Ovary (tissue), 9 donors: ENCODE measurements around the gene COMMD9. TPM values are rescaled to one million over a fixed set of nuclear protein-coding genes. Genes with fewer than 3 reads are reported as not detected.

Experiments used
- DNase-seq, 5 donors: peaks; one replicate each; pipeline ENCODE4 v3.0.0-alpha.2; 2019 to 2020
- H3K27ac ChIP-seq, 2 donors: fragments of 200-600 bp; one replicate each; pipeline versions ENCODE4 v1.5.1 to v1.8.0; 2019 to 2022
- H3K27me3 ChIP-seq: fragments of 200-600 bp; one replicate; pipeline ENCODE4 v1.8.0; 2022
- H3K36me3 ChIP-seq: fragments of 200-600 bp; sonication (generic); one replicate; pipeline ENCODE4 v1.5.1; 2019
- H3K4me1 ChIP-seq: one replicate; pipeline ENCODE4 v1.8.1; 2013; ENCODE audit warnings: mild to moderate bottlenecking, moderate library complexity; ENCODE audit not compliant: insufficient read depth
- H3K4me3 ChIP-seq: fragments of 200-600 bp; sonication (generic); one replicate; pipeline ENCODE4 v1.5.1; 2017
- H3K9me3 ChIP-seq, 2 donors: fragments of 200-600 bp in 1 of 2; sonication (generic) in 1 of 2; one replicate each; pipeline versions ENCODE4 v1.5.1 to v1.8.1; 2013 to 2019; ENCODE audit warnings: mild to moderate bottlenecking in 1 of 2, moderate library complexity in 1 of 2
- EP300 ChIP-seq: sonication (generic); formaldehyde crosslinking; IDR thresholded peaks from one replicate; pipeline ENCODE4 v1.6.1; 2017; ENCODE audit warnings: antibody characterized with exemption
- POLR2A ChIP-seq: fragments of 450-650 bp; IDR thresholded peaks from one replicate; pipeline ENCODE4 v1.6.1; 2017; ENCODE audit warnings: antibody characterized with exemption, mild to moderate bottlenecking, moderate library complexity
- WGBS, 3 donors: extraction: QIAGEN DNeasy Blood & Tissue Kit in 1 of 3; methylation state at CpG; one replicate each; pipeline versions ENCODE4 v1.1.5 to v1.1.7; 2013 to 2017; 5-methylcytosine and 5-hydroxymethylcytosine counted together
- intact Hi-C, 4 donors: fragments of 100-400 bp; cut with DNase I; formaldehyde crosslinking; loops; one replicate each; pipeline versions ENCODE4 v1.11.0 to v1.15.1; 2022 to 2023
- polyA plus RNA-seq, 2 donors: library from polyadenylated mRNA; stranded (reverse); fragments of 200-250 nt in 1 of 2; fragments of 350-450 nt in 1 of 2; fragmentation: Illumina TruSeq in 1 of 2; extraction: RNeasy Lipid Tissue Mini Kit (QIAGEN cat#74804) in 1 of 2; gene quantifications; one replicate each; pipeline ENCODE4 v1.2.3, GENCODE V29; 2013 to 2014
- total RNA-seq, 7 donors: library from RNA; depleted of rRNA in 2 of 7; stranded (reverse); fragments of >200 nt in 2 of 7; fragmentation: NEBNext Ultra II Directional in 3 of 7; extraction: Animal tissue kit (Norgen Biotek cat#: 25700) in 3 of 7; gene quantifications; one replicate each; pipeline versions ENCODE4 v1.1.0 to v1.2.4, GENCODE V29; 2016 to 2023
- TF ChIP-seq, protein P1 (sequence below), 3 donors: fragments of 450-650 bp in 2 of 3; fragments of 200-600 bp in 1 of 3; IDR thresholded peaks; one replicate each; pipeline versions ENCODE4 v1.5.1 to v1.8.0; 2016 to 2022; ENCODE audit warnings: antibody characterized with exemption in 3 of 3, mild to moderate bottlenecking in 1 of 3
- donor health status: DM: no; HTN: no; CAD: no; lungs with moderate emphysema.
- donor health status: DM: no; HTN: no; CAD: no.
- donor health status: Bipolar disorder and iron deficiency.
- donor health status: DM: yes; HTN: yes; CAD: no.
- donor health status: DM: no; HTN: no; CAD: no.
- donor health status: DM: yes; HTN: yes; CAD: no.

Gene COMMD9
- total and polyA plus RNA-seq, 9 donors = 18.4 to 51.5 (median 33.0) TPM

- H3K27ac ChIP-seq = no peak overlapping the region
- TF ChIP-seq EP300 (no peak), POLR2A (no peak)
- TF ChIP-seq, protein P1, sequence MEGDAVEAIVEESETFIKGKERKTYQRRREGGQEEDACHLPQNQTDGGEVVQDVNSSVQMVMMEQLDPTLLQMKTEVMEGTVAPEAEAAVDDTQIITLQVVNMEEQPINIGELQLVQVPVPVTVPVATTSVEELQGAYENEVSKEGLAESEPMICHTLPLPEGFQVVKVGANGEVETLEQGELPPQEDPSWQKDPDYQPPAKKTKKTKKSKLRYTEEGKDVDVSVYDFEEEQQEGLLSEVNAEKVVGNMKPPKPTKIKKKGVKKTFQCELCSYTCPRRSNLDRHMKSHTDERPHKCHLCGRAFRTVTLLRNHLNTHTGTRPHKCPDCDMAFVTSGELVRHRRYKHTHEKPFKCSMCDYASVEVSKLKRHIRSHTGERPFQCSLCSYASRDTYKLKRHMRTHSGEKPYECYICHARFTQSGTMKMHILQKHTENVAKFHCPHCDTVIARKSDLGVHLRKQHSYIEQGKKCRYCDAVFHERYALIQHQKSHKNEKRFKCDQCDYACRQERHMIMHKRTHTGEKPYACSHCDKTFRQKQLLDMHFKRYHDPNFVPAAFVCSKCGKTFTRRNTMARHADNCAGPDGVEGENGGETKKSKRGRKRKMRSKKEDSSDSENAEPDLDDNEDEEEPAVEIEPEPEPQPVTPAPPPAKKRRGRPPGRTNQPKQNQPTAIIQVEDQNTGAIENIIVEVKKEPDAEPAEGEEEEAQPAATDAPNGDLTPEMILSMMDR (IDR thresholded peaks at IDR 0.05) = no peak
- H3K4me3 ChIP-seq = no peak overlapping the region
- no peaks in the 10 kb centered on the region for H3K4me1 ChIP-seq
- no peak for DNase-seq
- WGBS, 3 donors = 60 to 93% (median 72%) methylated on average over 1 of the region's 1 CpG
- no peaks in the 10 kb centered on the region for H3K27me3 ChIP-seq
- H3K9me3 ChIP-seq = no peaks in the 10 kb centered on the region
- intact Hi-C loops = no loop called here
- H3K36me3 ChIP-seq = no peaks in the 10 kb centered on the region
These were observed 45.6 kb downstream of the COMMD9 start for GRCh38 chr11:36243641-36244040.

DNA sequence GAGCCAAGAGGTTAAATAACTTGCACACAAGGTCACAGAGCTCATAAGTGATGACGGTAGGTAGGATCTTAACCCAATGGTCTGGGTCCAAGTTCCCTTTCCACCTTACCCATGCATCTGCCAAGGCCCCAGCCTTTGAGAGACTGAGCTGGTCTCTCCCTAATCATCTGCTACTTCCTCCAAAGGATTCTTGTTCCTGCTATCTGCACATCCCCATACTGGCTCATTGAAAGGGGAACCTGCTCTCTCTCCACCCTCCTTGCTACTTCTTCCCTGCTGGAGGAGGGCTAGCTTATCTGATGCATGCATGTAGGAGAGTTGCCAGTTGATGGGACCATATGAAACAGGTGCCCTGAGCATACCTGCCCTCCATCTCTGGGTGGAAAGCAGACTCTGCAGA, 47.7 kb downstream of the COMMD9 start:
- Histone ChIP-seq H3K27ac (no peak overlapping the region), H3K36me3 (no peaks in the 10 kb centered on the region), H3K4me1 (no peaks in the 10 kb centered on the region), H3K9me3 (no peaks in the 10 kb centered on the region), H3K27me3 (no peaks in the 10 kb centered on the region), H3K4me3 (no peak overlapping the region)
- DNase-seq = no peak
- intact Hi-C loops = no loop called here
- WGBS, 3 donors = 71 to 95% (median 79%) methylated on average over 1 of the region's 1 CpG
- no peak for TF ChIP-seq EP300
- TF ChIP-seq POLR2A = no peak
- TF ChIP-seq, protein P1 (IDR thresholded peaks at IDR 0.05) = no peak

DNA sequence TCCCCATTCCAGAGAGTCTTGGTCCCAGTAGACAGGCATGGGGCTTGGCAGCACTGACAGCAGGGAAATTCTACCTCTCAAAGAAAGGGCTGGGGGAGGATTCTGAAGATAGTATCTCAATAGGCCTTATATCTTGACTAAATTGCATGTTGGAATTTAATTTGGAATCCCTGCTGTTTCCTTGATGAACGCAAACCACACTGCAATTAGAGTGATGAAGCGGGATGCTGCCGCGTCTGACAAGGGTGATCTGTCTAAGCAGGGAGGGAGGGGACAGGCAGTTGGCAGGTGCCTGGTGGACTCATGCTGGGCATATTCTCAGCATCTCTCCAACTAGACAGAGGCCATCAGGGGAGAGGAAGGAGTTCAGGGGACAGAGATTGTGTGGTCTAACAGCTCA, 48.4 kb downstream of the COMMD9 start:
- H3K27me3 ChIP-seq = no peaks in the 10 kb centered on the region
- no peaks in the 10 kb centered on the region for H3K9me3 ChIP-seq
- H3K27ac ChIP-seq = no peak overlapping the region
- no peaks in the 10 kb centered on the region for H3K36me3 ChIP-seq
- no peak overlapping the region for H3K4me3 ChIP-seq
- intact Hi-C loops = no loop called here
- 88 to 96% (median 91%) methylated on average over 4 of the region's 4 CpGs for WGBS, 3 donors
- TF ChIP-seq, protein P1 (IDR thresholded peaks at IDR 0.05) = no peak
- TF ChIP-seq POLR2A (no peak), EP300 (no peak)
- H3K4me1 ChIP-seq = peaks cover 1% of the 10 kb centered on the region
- no peak for DNase-seq

- H3K27me3 ChIP-seq = no peaks in the 10 kb centered on the region
- H3K27ac ChIP-seq = no peak overlapping the region
- TF ChIP-seq, protein P1 (IDR thresholded peaks at IDR 0.05) = no peak
- TF ChIP-seq EP300 = no peak
- TF ChIP-seq POLR2A = no peak
- no peak for DNase-seq
- H3K36me3 ChIP-seq = no peaks in the 10 kb centered on the region
- intact Hi-C loops = no loop called here
- H3K4me3 ChIP-seq = no peak overlapping the region
- WGBS, 3 donors = 83 to 91% (median 85%) methylated on average over 4 of the region's 4 CpGs
- H3K9me3 ChIP-seq = no peaks in the 10 kb centered on the region
- H3K4me1 ChIP-seq = peaks cover 3% of the 10 kb centered on the region
These were observed 49.1 kb downstream of the COMMD9 start for GRCh38 chr11:36240173-36240572.
